Measurements from ENCODE around the gene MOB3B. TPM values are rescaled to one million over a fixed set of nuclear protein-coding genes. Genes with fewer than 3 reads are reported as not detected.

Gene MOB3B
- total and polyA plus RNA-seq, 10 of the 15 experiments (the other 5 are each of a cell fraction or from before 2014, with no cell fraction given), result 0.44 to 2.7 (median 0.91) TPM

- Histone ChIP-seq H2AFZ (ENCODE audit: control insufficient read depth, low read depth, low read length) (no peak overlapping the region), H4K20me1 (ENCODE audit: control insufficient read depth, insufficient read depth) (no peaks in the 10 kb centered on the region), H3K4me1 (ENCODE audit: control insufficient read depth, insufficient read depth, low read length) (no peaks in the 10 kb centered on the region), H3K36me3 (ENCODE audit: control insufficient read depth in 2 of 2, insufficient read depth in 2 of 2, low read length in 1 of 2) (no peaks in the 10 kb centered on the region; a peak in 1 of 4 replicates), H3K27me3 (replicated peaks in 1 of 2; ENCODE audit: control insufficient read depth in 2 of 2, insufficient read depth in 2 of 2, low read length in 1 of 2) (no peaks in the 10 kb centered on the region), H3K9me3 (replicated peaks; ENCODE audit: control insufficient read depth, insufficient read depth, low read length) (no peaks in the 10 kb centered on the region), H3K4me2 (ENCODE audit: control insufficient read depth, insufficient read depth) (no peak overlapping the region), H3K9ac (ENCODE audit: control insufficient read depth, insufficient read depth, low read length) (no peak overlapping the region), H3K27ac (ENCODE audit: control insufficient read depth, insufficient read depth) (no peak overlapping the region), H3K4me3 (no peak overlapping the region), H3K79me2 (ENCODE audit: control insufficient read depth, insufficient read depth, low read length) (no peaks in the 10 kb centered on the region)
- FAIRE-seq (no peak), ATAC-seq (no peak), DNase-seq (ENCODE audit: low read depth, low spot score) (no peak)
- ChIA-PET CTCF (interaction anchor here (1.6 kb wide), 1 partner anchor 19 kb away, joined by 3 read pairs; no protein-coding TSS in a partner anchor), SMC1A (ENCODE audit: uncharacterized antibody, unreplicated experiment) (interaction anchor here (1.6 kb wide), 1 partner anchor 202 kb away, joined by 4 read pairs; no protein-coding TSS in a partner anchor), POLR2A (no interaction called here), RAD21 (ENCODE audit: unreplicated experiment) (no interaction called here)
- in situ Hi-C loops (cut with MboI) (no loop called here), intact Hi-C loops (cut with micrococcal nuclease; ENCODE audit: unreplicated experiment) (no loop called here)
- no TSS peak for BruUV-seq (replicated peaks)
- WGBS (ENCODE audit: insufficient coverage, insufficient replicate concordance, low lambda C conversion rate, missing lambda C conversion rate), result 78% methylated on average over 7 of the region's 7 CpGs
- TF ChIP-seq FOXM1 (IDR thresholded peaks at IDR 0.05; ENCODE audit: low read depth, low read length), result no peak
- TF ChIP-seq BCL11A (IDR thresholded peaks at IDR 0.05; ENCODE audit: low read depth, low read length), result no peak
- TF ChIP-seq POLR2AphosphoS2 (IDR thresholded peaks at IDR 0.05; ENCODE audit: low read depth, low read length), result no peak
- TF ChIP-seq CUX1 (IDR thresholded peaks at IDR 0.05; ENCODE audit: insufficient replicate concordance, low read depth, low read length), result no peak
- TF ChIP-seq ATF2 (IDR thresholded peaks at IDR 0.05; ENCODE audit: low read length), result no peak
- no peak for TF ChIP-seq RELA (IDR thresholded peaks at IDR 0.05; ENCODE audit: borderline replicate concordance, partially characterized antibody)
- TF ChIP-seq HCFC1 (IDR thresholded peaks at IDR 0.05; ENCODE audit: low read length), result no peak
- TF ChIP-seq ZNF622 (IDR thresholded peaks at IDR 0.05), result no peak
- no peak for TF ChIP-seq CTCF (IDR thresholded peaks at IDR 0.05 in 2 of 3, conservative IDR thresholded peaks at IDR 0.05 in 1 of 3; ENCODE audit: control insufficient read depth in 2 of 3, extremely low read depth in 1 of 3, insufficient read depth in 1 of 3, low read depth in 3 of 3, low read length in 3 of 3)
- TF ChIP-seq DPF2 (IDR thresholded peaks at IDR 0.05), result no peak
- TF ChIP-seq REST (IDR thresholded peaks at IDR 0.05; ENCODE audit: low read depth, low read length), result no peak
Observed at GRCh38 chr9:27344776-27345175, 184.8 kb downstream of the MOB3B start.

All from GM12878 (cell line).